Esophagus (tissue), 2 donors: ENCODE data around the gene GRAMD4. TPM values are rescaled to one million over a fixed set of nuclear protein-coding genes. Genes with fewer than 3 reads are reported as not detected.
A peak's percentile ranks its signal among the peaks of the same experiment; 100 is the strongest.
"Not testable (repeated sequence)": the region's sequence is repeated elsewhere in the genome, so short reads cannot be mapped to it uniquely, and the experiment has no call there.

Source experiments
- H3K27ac ChIP-seq, 2 donors: one replicate each; pipeline ENCODE4 v1.5.1; 2013; ENCODE audit warnings: low read depth in 2 of 2, mild to moderate bottlenecking in 2 of 2, inconsistent platforms in 1 of 2, low read length in 1 of 2, moderate library complexity in 1 of 2
- H3K27me3 ChIP-seq, 2 donors: one replicate each; pipeline ENCODE4 v1.6.1; 2013; ENCODE audit warnings: low read length in 2 of 2, control low read depth in 1 of 2, mild to moderate bottlenecking in 1 of 2; ENCODE audit not compliant: insufficient read depth in 2 of 2, control insufficient read depth in 1 of 2
- H3K36me3 ChIP-seq, 2 donors: one replicate each; pipeline ENCODE4 v1.6.1; 2013; ENCODE audit warnings: low read length in 1 of 2; ENCODE audit not compliant: control insufficient read depth in 2 of 2, insufficient read depth in 2 of 2
- H3K4me1 ChIP-seq, 2 donors: one replicate each; pipeline ENCODE4 v1.6.1; 2013; ENCODE audit warnings: low read length in 1 of 2; ENCODE audit not compliant: control insufficient read depth in 2 of 2, insufficient read depth in 2 of 2
- H3K4me3 ChIP-seq, 2 donors: one replicate each; pipeline ENCODE4 v1.5.1; 2013; ENCODE audit warnings: low read length in 2 of 2, mild to moderate bottlenecking in 2 of 2, low read depth in 1 of 2, moderate library complexity in 1 of 2
- H3K9me3 ChIP-seq, 2 donors: one replicate each; pipeline ENCODE4 v1.6.1; 2013; ENCODE audit warnings: mild to moderate bottlenecking in 2 of 2, low read depth in 1 of 2, low read length in 1 of 2, moderate library complexity in 1 of 2; ENCODE audit not compliant: control insufficient read depth in 2 of 2, insufficient read depth in 1 of 2
- WGBS, 2 donors: extraction: QIAGEN DNeasy Blood & Tissue Kit; methylation state at CpG; one replicate each; pipeline ENCODE4 v1.1.7; 2013; 5-methylcytosine and 5-hydroxymethylcytosine counted together
- polyA plus RNA-seq, 2 donors: library from polyadenylated mRNA; stranded (reverse); fragments of 200-250 nt; gene quantifications; one replicate each; pipeline ENCODE4 v1.2.3, GENCODE V29; 2013
- donor health status: healthy with polysubstance abuse.
- donor health status: Bipolar disorder and iron deficiency.

GRAMD4 gene
- polyA plus RNA-seq, 2 donors: 15.6 to 18.0 TPM

DNA sequence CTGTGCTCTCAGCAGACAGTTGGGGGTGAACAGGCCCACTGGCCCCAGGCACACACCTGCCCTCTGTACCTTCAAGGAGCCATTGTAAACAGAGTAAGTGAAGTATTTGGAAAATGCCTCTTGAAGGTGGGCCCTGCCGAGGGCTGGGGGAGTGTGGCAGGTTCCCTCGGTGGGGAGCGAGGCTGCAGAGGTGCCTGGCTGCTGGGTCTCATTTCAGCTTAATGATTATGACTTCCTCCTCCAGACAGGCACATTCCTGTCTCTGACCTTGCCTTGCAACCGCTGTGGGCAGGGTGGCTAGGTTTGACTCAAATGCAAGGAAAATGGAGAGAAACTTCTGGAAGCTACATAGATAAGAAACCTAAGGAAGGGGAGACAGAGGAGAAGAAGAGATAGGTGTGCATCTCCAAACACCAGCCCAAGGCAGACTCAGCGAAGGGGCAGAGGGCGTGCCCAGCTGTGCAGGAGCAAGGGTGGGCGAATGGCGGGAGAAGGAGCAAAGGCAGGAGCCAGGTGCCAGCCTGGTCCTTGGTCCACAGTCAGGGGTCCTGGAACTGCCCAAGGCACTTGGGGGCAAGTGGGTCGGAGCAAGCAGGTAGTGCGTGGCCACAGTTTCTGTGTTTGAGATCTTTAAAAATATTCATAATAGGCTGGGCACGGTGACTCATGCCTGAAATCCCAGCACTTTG lies 14.0 kb downstream of the GRAMD4 start:
- peak overlapping the region in 1 of 2 donors; percentile 76 for H3K27ac ChIP-seq
- 76 to 84% methylated on average over 11 of the region's 11 CpGs for WGBS, 2 donors
- peaks cover 3 to 19% of the 10 kb centered on the region in 2 donors for H3K4me1 ChIP-seq
- H3K4me3 ChIP-seq: no peak overlapping the region
- peaks cover 0 to 23% of the 10 kb centered on the region in 2 donors for H3K36me3 ChIP-seq
- H3K27me3 ChIP-seq: no peaks in the 10 kb centered on the region
- no peaks in the 10 kb centered on the region for H3K9me3 ChIP-seq

DNA sequence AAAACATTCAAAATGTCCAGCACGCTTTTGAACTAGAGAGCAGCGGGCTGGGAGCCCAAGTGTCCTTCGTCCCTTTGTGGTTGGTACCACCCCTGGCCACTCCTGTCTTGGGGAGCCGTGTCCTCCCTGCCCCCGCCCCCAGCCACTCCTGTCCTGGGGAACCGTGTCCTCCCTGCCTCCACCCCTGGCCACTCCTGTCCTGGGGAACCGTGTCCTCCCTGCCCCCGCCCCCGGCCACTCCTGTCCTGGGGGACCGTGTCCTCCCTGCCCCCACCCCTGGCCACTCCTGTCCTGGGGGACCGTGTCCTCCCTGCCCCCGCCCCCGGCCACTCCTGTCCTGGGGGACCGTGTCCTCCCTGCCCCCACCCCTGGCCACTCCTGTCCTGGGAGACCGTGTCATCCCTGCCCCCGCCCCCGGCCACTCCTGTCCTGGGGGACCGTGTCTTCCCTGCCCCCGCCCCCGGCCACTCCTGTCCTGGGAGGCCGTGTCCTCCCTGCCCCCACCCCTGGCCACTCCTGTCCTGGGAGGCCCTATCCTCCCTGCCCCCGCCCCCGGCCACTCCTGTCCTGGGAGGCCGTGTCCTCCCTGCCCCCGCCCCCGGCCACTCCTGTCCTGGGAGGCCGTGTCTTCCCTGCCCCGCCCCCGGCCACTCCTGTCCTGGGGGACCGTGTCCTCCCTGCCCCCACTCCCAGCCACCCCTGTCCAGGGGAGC lies 14.9 kb downstream of the GRAMD4 start:
- Histone ChIP-seq H3K27ac (peak overlapping the region in 1 of 2 donors; percentile 6), H3K4me1 (peaks cover 3 to 20% of the 10 kb centered on the region in 2 donors), H3K36me3 (peaks cover 0 to 32% of the 10 kb centered on the region in 2 donors)
- WGBS, 2 donors: 44 to 58% methylated on average over 23 to 28 of the region's 30 CpGs
- not testable (repeated sequence) for H3K9me3 ChIP-seq, H3K4me3 ChIP-seq, H3K27me3 ChIP-seq

- no peaks in the 10 kb centered on the region for H3K27me3 ChIP-seq
- WGBS, 2 donors: 75 to 78% methylated on average over 11 of the region's 11 CpGs
- H3K27ac ChIP-seq: peak overlapping the region in 1 of 2 donors; percentile 8
Observed at GRCh38 chr22:46635756-46636155, 15.6 kb downstream of the GRAMD4 start.

GRCh38 chr22:46636221-46637002 lies 16.2 kb downstream of the GRAMD4 start:
- Histone ChIP-seq H3K9me3 (no peaks in the 10 kb centered on the region), H3K27me3 (no peaks in the 10 kb centered on the region), H3K4me3 (no peak overlapping the region), H3K4me1 (peaks cover 3 to 17% of the 10 kb centered on the region in 2 donors), H3K27ac (no peak overlapping the region), H3K36me3 (peaks cover 0 to 22% of the 10 kb centered on the region in 2 donors)
- WGBS, 2 donors: 82 to 83% methylated on average over 29 of the region's 29 CpGs

More at GRCh38 chr22:46635756-46636155, 15.6 kb downstream of the GRAMD4 start:
- Histone ChIP-seq H3K4me3 (no peak overlapping the region), H3K9me3 (no peaks in the 10 kb centered on the region), H3K4me1 (peaks cover 3 to 17% of the 10 kb centered on the region in 2 donors), H3K36me3 (peaks cover 0 to 25% of the 10 kb centered on the region in 2 donors)

DNA sequence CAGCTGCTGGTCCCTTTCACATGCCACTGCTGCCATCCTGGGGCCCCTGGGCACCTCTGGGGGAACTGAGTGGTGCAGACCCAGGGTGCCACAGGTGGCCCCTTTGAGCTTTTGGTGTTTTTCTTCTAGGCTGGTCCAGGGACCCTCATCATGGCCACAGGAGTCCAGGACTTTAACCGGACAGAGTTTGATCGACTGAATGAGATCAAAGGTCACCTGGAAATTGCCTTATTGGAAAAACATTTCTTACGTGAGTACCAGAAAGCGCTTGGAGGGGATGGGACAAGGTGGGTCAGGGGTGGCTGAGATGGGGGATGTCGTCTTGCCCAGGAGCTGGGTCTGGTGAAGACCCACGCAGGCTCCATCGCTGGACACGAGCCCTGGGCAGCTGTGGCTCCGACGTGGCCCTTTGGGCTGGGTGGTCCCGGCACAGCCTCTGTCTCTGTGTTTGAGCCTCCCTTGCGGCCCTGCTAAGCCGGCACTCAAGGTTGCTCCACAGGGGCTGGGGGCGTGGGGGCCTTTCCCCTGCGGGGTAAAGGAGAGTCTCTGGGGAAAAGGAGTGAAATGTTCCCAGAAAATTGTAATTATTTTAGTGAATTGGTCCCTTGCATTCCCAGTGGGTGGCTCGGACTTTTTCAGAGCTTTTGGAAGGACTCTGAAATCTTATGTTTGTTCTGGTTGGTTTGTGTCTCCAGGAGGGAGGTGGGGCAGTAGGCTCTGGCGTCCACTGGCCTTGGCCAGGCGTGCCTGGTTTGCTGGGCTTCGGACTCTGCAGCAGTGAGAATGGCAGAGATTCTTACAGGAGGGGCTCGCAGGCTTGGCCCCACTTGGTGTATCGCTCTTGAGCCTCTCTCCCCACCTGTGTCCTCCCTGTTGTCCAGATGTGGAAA lies 17.8 kb downstream of the GRAMD4 start:
- Histone ChIP-seq H3K27ac (no peak overlapping the region), H3K4me1 (peaks cover 3 to 6% of the 10 kb centered on the region in 2 donors), H3K4me3 (no peak overlapping the region), H3K36me3 (peaks cover 0 to 18% of the 10 kb centered on the region in 2 donors), H3K27me3 (no peaks in the 10 kb centered on the region), H3K9me3 (no peaks in the 10 kb centered on the region)
- 88 to 92% methylated on average over 21 of the region's 21 CpGs for WGBS, 2 donors

GRCh38 chr22:46638601-46639431 lies 18.6 kb downstream of the GRAMD4 start:
- Histone ChIP-seq H3K27ac (no peak overlapping the region), H3K4me3 (no peak overlapping the region), H3K27me3 (no peaks in the 10 kb centered on the region), H3K4me1 (peaks cover 3 to 5% of the 10 kb centered on the region in 2 donors), H3K9me3 (no peaks in the 10 kb centered on the region), H3K36me3 (peaks cover 0 to 18% of the 10 kb centered on the region in 2 donors)
- 68 to 72% methylated on average over 18 of the region's 18 CpGs for WGBS, 2 donors

- H3K9me3 ChIP-seq: no peaks in the 10 kb centered on the region
- H3K27me3 ChIP-seq: no peaks in the 10 kb centered on the region
- 91 to 92% methylated on average over 11 of the region's 11 CpGs for WGBS, 2 donors
- no peak overlapping the region for H3K4me3 ChIP-seq
- no peak overlapping the region for H3K27ac ChIP-seq
- H3K4me1 ChIP-seq: peaks cover 0 to 2% of the 10 kb centered on the region in 2 donors
- peaks cover 0 to 21% of the 10 kb centered on the region in 2 donors for H3K36me3 ChIP-seq
Observed at GRCh38 chr22:46639843-46640242, 19.7 kb downstream of the GRAMD4 start.

DNA sequence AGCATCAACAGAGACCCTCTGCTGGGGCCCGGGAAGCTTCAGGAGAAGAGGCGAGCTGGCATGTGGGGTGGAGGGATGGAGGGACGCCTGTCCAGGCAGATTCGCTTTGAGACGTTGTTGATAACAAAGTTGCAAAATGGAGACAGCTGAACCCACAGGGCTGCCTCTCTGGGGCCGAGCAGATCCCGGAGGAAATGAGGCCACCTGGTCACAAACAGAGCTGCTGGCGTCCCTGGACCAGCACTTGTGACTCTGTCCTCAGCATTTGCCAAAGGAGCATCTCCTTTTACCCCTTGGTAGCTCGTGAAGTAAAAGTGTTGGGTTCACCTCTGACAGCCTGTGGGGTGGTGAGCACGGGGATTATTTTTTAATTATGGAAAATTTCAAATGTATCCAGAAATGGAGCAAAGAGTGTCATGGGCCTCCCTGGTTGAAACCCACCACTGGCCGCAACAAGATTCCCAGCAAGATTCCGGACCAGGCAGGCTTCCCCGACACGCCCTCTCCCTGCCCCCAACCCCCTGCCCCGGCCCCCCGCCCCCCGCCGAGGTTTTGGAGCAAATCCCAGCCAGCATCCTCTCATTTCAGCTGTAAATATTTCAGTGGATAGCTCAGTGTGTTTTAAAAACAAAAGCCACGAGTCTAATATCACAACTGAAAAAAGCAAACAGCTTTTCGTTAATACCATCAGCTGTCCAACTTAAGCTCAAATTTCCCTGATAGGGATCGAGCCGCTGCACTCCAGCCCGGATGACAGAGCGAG lies 20.3 kb downstream of the GRAMD4 start:
- 72 to 74% methylated on average over 24 of the region's 24 CpGs for WGBS, 2 donors
- H3K4me3 ChIP-seq: no peak overlapping the region
- H3K4me1 ChIP-seq: peaks cover 0 to 2% of the 10 kb centered on the region in 2 donors
- no peaks in the 10 kb centered on the region for H3K27me3 ChIP-seq
- H3K9me3 ChIP-seq: no peaks in the 10 kb centered on the region
- H3K36me3 ChIP-seq: peaks cover 0 to 21% of the 10 kb centered on the region in 2 donors
- H3K27ac ChIP-seq: no peak overlapping the region
